AG10803 (cell line): ENCODE measurements around the gene GAB2.

Source experiments
- DNase-seq: peaks from one replicate; pipeline ENCODE4 v3.0.0; 2010; ENCODE audit warnings: low read depth
- H3K4me3 ChIP-seq: 2 replicates; pipeline ENCODE4 v1.5.1; 2011; ENCODE audit warnings: mild to moderate bottlenecking, low read length, control low read depth
- CTCF ChIP-seq: conservative IDR thresholded peaks from 2 replicates; pipeline ENCODE4 v1.5.1; 2011; ENCODE audit warnings: mild to moderate bottlenecking, low read length, control low read depth, inconsistent platforms

The GAB2 gene

GRCh38 chr11:78313898-78314297 lies 103.7 kb downstream of the GAB2 start:
- H3K4me3 ChIP-seq = no peak overlapping the region
- no peak for DNase-seq
- no peak for TF ChIP-seq CTCF

- no peak for TF ChIP-seq CTCF
- DNase-seq = peak; percentile 69
- no peak overlapping the region for H3K4me3 ChIP-seq
These were observed 104.3 kb downstream of the GAB2 start for GRCh38 chr11:78313181-78313795.

- DNase-seq = no peak
- H3K4me3 ChIP-seq = no peak overlapping the region
- no peak for TF ChIP-seq CTCF
These were observed 104.9 kb downstream of the GAB2 start for GRCh38 chr11:78312712-78313111.

GRCh38 chr11:78311702-78312371 lies 105.8 kb downstream of the GAB2 start:
- H3K4me3 ChIP-seq = no peak overlapping the region
- no peak for TF ChIP-seq CTCF
- DNase-seq = no peak

GRCh38 chr11:78310500-78310909 lies 107.1 kb downstream of the GAB2 start:
- peak; percentile 46 for DNase-seq
- no peak overlapping the region for H3K4me3 ChIP-seq
- no peak for TF ChIP-seq CTCF

GRCh38 chr11:78304201-78304600 lies 113.4 kb downstream of the GAB2 start:
- H3K4me3 ChIP-seq = no peak overlapping the region
- DNase-seq = no peak
- TF ChIP-seq CTCF = no peak

GRCh38 chr11:78300108-78300839 lies 117.3 kb downstream of the GAB2 start:
- no peak overlapping the region for H3K4me3 ChIP-seq
- no peak for DNase-seq
- TF ChIP-seq CTCF = no peak
